ENCODE data around the gene NDUFB6.

The NDUFB6 gene

GRCh38 chr9:32503008-32503407 lies 70.0 kb downstream of the NDUFB6 start:
- H4K20me1 ChIP-seq (ENCODE audit: insufficient read depth, low read length): no peaks in the 10 kb centered on the region
- no peak overlapping the region for H3K9ac ChIP-seq (ENCODE audit: low read length)
- H3K4me1 ChIP-seq (ENCODE audit: low read length): no peaks in the 10 kb centered on the region
- H3K9me3 ChIP-seq (ENCODE audit: insufficient read depth, low read length): no peaks in the 10 kb centered on the region
- no peaks in the 10 kb centered on the region for H3K79me2 ChIP-seq (ENCODE audit: low read length)
- no peak overlapping the region for H3K4me3 ChIP-seq (ENCODE audit: low read length)
- TF ChIP-seq EZH2phosphoT487 (IDR thresholded peaks at IDR 0.05; ENCODE audit: low read depth) (no peak), CTCF (IDR thresholded peaks at IDR 0.05; ENCODE audit: low read depth, low read length) (no peak)
- no peak overlapping the region for H3K4me2 ChIP-seq (ENCODE audit: low read length)
- no peak overlapping the region for H2AFZ ChIP-seq (ENCODE audit: low read depth, low read length)
- H3K27ac ChIP-seq (ENCODE audit: low read length): no peak overlapping the region
- H3K27me3 ChIP-seq (ENCODE audit: low read depth, low read length): no peaks in the 10 kb centered on the region
- H3K36me3 ChIP-seq (replicated peaks; ENCODE audit: low read depth, low read length): no peaks in the 10 kb centered on the region

All from OCI-LY3 (cell line).